Iris pigment epithelial cell (primary cell): ENCODE results near the gene DCLK1.
"Not testable (repeated sequence)": the region's sequence is repeated elsewhere in the genome, so short reads cannot be mapped to it uniquely, and the experiment has no call there.

Experiments used
- DNase-seq: peaks from one replicate; pipeline ENCODE4 v3.0.0-alpha.2; 2011; ENCODE audit warnings: low read depth

DCLK1 gene

DNA sequence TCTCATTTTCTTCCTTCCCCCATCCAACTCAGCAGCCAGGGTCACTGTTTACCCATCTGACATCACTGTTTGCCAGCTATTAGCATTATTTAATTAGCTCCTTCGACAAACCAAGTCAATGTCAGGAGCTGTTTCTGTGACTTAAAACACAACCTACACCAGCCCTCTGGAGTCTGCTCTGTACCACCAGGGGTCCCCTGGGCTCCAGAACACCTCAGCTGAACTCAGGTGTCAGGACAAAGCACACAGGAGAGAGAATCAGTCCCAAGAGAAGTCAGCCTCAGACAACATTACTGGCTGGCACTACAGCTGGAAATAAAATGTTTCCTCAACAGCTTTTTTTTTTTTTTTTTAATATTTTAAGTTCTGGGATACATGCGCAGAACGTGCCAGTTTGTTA is 45.1 kb downstream of the DCLK1 start:
- DNase-seq = no peak

DNA sequence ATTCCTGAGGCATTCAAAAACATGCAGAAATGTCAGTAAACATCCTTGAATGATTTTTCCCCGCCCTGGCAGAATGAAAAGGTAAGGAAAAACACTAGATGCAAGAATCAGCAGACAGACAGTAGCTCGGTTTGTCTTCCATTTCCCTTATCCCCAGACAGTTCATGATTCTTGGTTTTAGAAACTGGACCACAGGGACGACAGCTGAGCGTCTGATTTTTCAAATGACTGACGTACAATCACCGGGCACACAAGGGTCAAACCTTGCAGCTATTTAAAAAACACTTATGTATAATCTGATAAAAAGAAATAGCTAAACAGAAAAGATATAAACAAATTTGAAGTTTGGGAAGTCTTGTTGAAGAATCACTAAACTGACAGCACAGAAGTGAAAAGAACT is 47.1 kb downstream of the DCLK1 start:
- DNase-seq = no peak

DNA sequence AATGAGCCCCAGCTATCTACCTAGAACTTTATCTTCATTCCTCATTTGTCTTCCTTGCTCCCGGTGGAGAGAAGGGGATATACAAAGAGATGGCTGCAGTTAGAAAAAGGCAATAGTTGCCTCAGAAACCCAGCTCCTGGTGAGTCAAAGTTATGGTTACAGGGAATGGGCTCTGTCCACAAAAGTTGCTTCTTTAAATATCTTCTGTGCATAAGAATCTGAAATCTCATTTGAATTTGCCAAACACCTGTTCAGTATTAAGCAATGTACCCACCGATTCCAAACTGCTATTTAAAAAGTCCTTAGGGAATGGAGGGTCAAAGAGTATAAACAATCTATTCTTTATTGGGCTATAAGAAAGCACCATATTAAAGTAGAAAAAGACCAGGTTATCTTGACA is 48.4 kb downstream of the DCLK1 start:
- no peak for DNase-seq

DNA sequence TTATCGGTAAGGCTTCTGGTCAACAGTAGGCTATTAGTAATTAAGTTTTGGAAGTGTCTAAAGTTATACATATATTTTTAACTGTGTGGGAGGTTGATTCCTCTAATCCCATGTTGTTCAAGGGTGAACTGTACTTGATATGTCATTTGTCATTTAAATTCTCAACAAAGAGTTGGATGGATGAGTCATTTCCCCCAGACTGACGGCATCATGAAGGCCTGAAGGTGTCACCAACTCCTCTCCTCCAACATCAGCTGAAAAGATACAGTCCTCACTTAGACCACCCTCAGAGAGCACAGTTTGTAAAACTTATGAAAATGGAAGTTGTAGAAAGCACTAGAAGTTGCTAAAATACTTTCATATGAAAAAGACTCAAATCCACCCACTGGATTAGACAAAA is 48.8 kb downstream of the DCLK1 start:
- DNase-seq = no peak

DNA sequence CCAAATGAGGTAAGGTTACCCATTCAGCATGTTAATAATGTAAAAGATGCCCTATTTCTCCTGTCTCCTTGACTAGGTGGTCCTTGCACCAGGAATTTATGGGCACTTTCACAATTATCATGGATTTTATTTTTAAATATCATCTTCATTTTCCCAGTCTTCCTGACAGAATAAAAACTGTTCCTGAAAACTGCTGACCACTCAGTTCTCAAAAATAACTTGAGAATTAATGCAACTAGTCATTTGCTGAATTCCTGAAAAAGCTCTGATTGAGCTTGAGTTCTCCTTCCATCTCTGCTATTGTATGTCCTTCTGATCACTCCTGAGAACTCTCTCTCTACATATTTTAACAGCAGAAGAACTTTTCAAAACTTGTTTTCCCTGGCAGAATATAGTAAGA is 55.0 kb downstream of the DCLK1 start:
- no peak for DNase-seq

DNA sequence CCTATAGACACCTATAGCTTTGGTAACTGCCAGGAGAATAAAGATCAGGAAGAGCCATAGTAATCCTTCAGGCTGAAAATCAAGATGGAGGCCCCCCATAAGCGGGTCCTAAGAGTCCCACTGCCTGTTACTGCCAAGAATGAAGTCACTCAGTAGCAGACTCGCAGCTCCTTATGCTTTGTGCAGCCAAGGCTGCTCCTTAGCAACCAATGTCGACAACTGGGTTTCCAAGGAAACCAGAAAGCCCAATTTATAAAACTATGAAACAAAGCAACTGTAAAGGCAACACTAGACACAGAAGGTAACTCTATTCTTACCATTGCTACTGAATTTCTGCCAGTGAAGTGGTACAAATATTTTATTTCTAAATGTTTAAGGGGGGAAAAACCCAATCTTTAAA is 56.5 kb downstream of the DCLK1 start:
- no peak for DNase-seq

DNA sequence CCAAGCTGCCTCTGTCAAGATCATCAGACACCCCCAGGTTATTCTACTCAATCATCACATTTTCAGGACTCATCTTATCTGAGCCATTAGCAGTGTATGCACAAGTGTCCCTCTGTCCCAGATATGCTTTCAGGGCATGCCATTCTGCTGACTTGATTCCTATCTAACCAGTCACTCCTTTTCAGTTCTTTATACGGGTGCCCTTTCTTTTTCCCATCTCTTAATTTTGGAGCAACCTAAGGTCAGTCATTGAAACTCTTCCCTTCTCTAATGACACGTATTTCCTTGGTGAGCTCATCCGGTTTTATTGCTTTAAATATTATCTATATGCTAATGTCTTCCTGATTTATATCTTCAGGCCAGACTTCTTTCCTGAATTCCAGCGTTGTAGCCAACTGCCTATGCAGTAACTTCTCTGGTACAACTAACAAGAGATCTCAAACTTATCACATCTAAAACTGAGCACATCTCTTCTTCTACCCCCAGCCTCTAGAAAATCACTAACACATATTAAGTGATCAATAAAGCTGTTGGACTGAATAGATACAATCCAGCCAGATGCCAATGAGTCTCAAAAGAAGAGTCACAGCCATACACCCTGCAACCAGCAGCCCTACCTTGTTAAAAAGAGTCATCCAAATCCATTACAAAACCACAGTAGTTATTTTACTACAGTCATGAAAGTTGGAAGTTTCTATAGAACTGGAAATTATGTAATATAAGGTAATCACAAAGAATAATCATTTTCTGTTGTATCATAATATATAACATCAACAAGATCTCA is 58.8 kb downstream of the DCLK1 start:
- no peak for DNase-seq

DNA sequence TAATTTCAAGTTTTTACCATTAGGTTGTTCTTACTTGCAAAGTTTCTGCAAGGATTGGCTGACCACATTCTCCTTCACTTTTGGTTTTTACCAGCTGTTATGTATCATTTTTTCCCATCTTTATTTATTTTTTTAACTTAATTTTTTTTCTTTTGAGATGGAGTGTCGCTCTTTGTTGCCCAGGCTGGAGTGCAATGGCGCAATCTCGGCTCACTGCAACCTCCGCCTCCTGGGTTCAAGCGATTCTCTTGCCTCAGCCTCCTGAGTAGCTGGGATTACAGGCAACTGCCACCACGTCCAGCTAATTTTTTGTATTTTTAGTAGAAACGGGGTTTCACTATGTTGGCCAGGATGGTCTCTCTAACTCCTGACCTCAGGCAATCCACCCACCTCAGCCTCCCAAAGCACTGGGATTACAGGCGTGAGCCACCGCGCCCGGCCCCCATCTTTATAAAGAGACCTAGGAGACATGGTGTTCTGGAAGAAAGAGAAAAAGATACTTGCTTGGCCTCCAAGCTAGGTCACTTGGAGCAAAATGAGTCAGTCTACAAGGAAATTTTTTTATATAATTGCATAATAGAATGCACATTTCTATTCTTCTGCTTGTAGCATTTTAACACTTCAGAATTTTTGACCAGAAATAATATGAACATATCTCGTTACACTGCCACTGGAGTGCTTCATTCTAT is 60.5 kb downstream of the DCLK1 start:
- DNase-seq = not testable (repeated sequence)

DNA sequence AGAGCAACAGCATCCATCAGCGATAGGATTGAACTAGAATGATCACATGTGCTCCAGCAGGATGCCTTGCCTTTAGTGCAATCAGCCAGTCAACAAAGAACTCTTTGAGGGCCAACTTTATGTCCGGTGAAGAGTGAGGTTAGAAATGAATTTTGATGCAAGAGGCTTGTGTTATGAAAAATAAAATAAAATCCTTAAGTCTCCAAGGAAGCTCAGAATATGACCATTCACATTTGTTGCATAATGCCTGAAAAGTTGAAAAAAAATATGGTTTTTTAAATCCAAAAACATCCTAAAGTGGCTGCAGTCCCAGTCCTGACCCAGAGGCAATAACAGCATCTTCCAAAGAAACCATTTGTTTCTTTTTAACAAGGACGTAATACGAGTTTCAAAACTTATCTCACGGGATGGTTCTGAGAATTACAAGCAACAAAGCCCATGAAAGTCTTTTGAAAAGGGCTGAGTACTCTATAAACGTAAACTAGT is 61.3 kb downstream of the DCLK1 start:
- DNase-seq = no peak

DNA sequence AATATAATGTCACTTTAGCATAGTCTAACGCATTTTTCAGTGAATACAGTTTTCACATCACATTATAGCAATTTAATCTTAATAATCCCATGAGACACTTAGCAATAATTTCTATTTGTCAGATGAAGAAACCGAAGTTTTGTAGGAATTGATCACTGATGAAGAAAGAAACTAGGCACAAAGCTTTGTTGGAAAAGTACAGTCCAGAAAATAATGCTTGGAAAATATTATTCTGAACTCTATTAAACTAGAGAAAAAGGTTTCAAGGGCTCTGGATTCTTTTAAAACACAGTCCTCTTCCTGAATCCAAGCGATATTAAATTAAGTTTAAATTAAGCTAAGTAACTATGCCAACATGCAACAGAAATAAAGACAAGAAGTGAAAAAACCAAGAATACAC is 62.2 kb downstream of the DCLK1 start:
- DNase-seq = no peak

DNA sequence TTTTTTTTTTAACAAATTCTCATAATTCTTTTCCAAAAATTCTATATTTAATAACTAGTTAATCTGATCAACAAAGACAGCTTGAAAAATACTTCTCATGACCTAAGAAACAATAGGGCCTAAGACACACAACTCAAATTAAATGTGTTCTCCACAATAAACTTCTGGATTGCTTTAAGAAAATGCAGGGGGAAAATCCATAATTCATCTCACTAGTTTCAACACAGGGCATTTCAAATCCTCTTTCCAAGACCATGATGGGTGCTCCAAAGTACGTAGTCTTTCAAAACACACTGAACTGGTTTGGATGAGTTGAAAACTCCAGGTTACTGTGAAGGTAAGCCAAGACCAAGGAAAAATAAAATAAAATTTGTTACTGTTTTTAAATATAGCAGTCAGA is 62.6 kb downstream of the DCLK1 start:
- DNase-seq = no peak

DNA sequence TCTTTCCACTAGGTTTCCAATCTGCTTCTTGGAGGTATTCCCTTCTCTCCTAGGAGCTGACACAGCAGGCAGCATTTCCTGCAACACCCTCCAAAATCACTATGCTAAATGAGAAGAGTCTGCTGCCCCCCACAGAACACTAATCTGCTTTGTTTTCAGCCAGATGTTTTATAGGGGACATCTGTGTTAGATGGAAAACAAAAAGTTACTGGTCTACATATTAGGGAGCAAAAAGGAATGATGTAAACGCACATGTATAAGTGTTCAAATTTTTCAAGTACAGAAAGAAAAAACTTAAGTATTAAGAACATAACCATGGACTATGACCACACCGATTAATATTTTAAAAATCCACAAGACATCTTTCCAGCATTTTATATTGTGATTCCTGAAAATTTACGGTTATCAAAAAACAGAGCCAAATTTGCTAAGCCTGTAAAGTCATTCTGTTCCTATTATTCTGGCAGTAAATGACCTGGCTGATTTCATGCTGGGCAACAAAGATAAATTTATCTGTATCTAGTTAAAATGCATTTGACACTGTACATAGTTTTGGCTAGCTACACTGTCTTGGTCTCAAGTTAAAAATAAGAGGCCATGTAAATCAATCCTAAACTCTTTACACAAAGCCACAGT is 63.3 kb downstream of the DCLK1 start:
- no peak for DNase-seq

DNA sequence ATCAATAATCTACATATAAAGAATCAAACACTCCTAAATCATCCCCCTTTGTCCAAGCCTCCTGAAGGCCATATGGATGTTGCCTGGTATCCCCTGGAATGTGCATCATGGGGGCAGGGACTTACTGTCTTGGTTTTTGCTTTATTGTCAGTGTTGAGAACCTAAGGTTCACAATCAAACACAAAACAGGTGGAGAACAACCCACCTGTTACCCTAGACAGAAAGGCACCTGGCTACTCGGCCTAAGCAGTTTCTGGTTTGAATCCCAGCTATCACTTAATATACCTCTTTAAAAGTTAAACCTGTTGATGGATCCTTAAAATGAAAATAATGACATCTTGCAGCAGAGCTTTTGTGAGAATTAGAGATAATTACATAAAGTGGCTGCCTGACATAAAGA is 68.9 kb downstream of the DCLK1 start:
- DNase-seq = no peak

DNA sequence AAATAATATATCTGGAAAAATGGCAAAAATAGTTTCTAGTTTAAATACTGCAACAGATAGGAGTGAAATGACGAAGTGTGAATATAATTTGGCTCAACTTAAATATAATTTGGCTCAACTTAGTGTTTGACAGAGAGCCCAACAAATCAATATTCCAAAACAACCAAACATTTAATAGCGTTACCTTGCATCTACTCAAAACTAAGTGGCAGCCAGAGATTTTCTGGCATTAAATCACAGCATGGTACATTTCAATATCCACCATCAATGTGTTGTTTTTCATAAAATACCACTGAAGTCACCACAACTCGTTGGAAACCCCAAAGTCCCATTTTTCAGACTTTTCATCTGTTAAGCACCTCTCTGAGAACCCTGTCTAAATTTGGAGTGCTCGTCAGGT is 69.6 kb downstream of the DCLK1 start:
- DNase-seq = no peak

DNA sequence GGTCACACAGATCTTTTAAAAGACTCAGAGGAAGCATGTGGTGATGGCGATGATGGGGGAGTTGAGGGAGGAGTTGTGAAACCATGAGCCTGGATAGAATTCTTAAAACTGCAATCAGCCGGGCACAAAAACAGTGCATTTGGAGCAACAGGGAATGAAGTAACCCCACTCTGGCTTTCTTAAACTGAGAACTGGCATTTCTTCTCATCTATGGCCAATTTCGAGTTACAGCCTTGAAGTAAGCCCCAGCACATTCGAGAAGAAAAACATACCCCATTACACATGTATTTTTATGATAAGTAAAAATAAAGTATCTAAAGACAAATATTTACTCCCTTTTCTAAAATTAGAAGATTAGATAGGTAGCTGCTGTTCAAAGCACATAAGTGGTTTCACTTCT is 70.1 kb downstream of the DCLK1 start:
- no peak for DNase-seq

DNA sequence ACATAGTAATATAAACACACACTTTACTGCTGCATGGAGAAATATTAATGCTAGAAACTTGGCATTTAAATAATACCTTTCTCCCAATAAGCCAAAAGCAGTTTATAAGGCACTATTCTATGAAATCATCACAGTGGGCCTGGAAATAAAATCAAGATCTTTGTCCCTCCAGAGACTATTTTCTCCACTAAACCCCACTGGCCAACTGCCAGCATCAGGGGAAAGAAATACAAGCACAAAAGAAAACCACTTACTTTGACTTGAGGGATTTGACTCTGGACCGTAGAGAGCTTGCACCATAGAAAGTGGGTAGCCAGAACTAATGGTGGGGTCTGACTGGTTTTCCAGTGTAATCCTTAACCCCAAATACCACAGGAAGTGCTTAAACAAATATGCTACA is 71.9 kb downstream of the DCLK1 start:
- no peak for DNase-seq

DNA sequence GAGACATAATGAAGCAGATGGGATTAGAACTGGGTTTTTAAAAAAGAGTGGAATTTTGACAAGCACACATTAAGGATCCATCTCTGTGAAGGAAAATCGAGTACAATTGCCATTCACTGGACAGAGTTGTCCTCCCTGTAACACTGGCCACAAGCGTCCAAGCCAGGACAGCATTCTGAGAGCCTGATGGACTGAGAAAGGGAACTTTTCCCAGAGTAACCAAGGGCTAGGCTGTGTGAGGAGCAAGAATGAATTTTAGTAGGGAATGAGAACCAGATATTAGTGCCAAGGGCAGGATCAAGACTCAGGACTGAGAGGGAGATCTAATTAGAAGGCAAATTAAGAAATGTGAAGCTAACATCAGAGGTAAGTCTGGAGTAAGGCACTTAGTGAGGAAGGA is 73.1 kb downstream of the DCLK1 start:
- no peak for DNase-seq

DNA sequence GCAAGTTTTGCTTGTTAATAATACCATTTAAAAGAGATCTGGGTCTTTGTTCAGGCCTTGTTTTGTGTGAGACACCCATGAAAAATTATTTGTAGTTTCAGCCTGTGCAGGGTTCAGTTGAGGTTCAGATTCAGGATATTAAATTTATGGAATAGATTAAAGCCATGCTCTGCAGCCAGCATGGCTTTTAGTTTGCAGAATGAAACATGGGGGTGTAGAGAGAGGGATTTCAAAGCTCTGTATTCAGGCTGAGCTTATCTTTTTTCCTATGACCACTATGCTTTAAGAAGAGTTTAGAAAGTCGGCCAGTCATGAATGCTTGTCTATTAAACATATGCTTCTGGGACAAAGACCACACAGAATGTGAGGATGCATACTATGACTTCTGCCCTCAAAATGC is 73.6 kb downstream of the DCLK1 start:
- DNase-seq = no peak

DNA sequence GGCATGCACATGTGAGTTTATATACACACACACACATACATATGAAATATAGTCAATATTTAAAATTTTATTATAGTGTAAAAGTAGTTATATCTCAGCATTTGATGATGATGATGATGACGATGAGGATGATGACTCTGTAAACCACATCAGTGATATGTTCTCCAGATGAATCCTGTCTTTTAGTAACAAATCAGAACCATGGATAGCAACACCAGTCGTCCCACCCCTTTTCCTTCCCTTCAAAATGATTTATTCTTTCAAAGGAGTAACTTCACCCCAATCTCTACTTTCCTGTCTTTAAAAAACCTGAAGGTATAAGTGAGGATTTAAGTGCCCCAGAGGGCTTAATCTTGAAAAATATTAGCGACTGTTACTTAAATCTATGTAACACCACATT is 74.1 kb downstream of the DCLK1 start:
- DNase-seq = peak; percentile 1

DNA sequence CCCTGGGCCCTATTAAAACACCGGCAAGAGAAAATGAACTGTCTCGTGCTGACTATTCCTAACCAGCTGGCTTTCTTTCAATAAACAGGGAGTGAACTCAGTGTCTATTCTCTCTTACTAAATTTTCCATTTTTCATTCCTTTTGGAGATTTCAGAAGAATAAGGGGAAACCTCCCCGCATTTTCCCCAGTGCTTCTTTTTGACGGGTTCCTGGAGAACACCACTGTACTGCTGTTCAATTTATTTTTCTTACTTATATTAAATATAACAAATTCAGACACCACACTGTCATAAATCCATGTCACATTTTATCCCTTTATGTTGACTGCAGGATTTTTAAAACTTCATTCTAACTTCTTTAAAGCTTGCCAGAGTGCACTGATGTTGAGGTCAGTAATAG is 75.8 kb downstream of the DCLK1 start:
- no peak for DNase-seq

DNA sequence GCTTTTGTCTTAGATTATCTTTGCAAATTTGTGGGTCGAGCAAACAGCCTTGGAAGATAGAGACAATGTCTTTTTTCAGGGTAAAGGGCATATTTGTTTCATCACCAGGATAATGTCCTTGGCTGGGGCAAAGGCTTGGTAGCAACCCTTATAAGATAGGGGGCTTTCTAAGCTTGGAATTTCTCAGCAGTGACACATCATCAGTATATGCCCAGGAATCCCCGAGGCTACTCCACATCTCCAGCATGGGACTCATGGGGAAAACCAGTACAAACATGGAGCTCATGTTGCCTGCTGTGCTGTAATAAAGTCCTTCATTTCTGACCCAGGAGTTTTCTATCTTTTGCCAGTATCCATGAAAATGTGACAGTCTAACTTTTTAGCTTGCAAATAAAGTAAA is 77.1 kb downstream of the DCLK1 start:
- no peak for DNase-seq

DNA sequence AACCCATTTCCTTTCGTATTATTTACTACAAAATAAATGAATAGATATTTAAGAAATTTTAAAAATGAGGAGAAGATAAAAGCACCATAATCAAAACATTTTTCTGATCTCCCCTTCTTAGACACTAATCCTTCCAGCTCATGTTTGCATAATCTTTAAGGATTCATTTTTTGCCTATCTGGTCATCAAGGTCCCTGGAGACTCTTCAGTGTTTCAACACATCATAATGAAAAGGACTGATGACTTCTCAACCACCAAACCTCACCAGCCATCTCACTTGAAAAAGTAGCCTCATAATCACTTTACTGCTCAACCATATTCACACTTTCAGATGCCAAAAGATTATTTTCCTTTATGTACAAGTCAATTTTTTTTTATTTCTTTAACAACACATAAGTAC is 80.1 kb downstream of the DCLK1 start:
- DNase-seq = no peak

DNA sequence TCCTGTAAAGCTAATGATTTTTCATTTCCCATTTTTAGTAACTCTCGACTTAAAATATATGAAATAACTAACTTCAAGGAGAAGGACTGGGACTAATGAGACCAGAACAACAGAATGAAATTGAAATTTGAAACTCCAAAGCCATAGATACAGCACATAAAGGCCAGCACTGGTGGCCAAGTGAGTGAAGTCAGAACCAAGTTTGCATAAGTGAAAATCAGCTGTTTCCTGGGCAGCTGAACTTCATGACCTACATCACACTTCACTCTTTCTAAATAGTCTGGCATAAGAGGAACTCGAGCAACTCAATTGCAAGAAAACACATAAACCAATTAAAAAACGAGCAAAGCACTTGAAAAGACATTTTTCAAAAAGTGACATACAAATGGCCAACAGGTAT is 84.5 kb downstream of the DCLK1 start:
- DNase-seq = no peak
